CD4-positive, alpha-beta T cell treated with Interleukin-21 for 1 hour (primary cell): ENCODE results near the gene ABHD12.

Experiments
- DNase-seq: peaks from one replicate; pipeline ENCODE4 v3.0.0-alpha.2; 2020

Gene ABHD12

DNA sequence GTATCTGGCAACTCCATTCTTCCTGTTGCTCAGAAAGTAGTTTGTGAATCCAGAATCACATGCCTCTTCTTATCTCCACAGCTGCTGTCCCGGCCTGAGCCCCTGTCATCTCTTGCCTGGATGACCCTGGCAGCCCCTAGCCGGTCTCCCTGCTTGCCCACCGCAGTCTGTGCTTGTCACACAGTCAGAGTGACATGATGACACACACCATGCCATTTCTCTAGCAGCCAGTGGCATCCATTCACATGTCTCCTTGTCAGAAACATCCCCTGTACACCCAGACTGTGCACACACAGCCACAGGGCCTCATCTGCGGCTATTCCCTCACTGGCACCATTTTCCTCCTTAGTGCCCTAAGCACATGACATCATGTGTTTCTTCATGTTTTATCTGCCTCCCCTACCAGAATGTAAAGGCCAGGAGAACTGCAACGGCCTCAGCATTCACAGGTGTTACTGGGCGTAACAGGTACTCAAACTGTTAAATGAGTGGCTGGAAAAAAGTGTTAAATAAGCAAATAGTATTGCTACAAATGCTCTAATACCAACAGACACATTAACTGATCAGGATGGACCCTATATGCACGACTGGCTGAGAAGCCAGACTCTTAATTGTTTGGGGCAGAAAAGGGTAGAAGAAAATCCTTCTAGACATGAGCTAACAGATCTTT lies 9.6 kb downstream of the ABHD12 start:
- DNase-seq = no peak

- no peak for DNase-seq
Observed at GRCh38 chr20:25378884-25379733, 11.5 kb downstream of the ABHD12 start.

DNA sequence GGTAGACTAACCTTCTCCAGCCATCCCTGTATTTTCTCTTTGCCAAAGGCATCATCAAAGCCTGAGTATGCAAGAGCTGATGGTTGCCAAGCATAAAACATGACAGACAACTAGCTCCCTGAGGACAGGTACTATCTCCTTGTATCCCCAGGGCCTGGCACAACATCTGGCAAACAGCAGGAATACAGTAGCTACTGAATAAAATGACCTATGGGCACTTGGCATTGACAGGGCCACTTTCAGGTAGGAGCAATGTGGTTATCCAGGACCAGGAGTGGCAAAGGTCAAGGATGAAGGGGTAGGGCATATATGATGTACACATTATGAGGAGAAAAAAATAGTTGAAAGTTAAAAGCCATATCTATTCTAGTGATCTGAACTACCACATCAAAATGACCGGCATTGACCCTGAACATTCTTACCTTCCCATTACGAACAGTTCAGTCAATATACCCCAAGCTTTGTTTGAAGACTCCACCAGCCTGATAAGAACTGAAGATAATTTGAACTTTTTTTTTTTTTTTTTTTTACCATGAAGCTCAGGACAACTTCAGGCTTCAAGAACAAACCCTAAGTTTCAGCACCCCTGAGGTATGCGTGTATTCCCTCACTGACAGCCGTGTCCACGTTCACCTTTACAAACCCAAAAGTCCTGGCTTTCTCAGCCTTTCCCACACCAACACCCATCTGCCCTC lies 12.3 kb downstream of the ABHD12 start:
- no peak for DNase-seq

DNA sequence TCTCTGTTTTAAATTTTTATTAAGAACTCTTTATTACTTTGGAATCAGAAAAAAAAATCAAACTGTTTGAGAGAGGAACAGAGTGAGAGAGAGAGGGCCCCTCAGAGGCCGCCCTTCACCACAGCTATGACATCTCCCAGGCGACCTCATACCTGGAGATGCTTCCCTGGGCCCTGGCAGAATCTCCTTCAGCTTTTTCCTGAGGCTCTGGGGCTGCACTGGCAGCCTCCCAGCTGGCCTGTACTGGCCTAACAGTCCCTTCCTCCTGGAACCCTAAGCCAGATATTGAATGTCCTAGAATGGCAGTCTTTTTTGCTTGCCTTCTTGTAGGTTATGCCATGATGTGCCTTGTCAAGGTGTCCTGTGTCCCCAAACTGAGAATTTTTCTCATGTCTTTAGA lies 13.7 kb downstream of the ABHD12 start:
- no peak for DNase-seq

DNA sequence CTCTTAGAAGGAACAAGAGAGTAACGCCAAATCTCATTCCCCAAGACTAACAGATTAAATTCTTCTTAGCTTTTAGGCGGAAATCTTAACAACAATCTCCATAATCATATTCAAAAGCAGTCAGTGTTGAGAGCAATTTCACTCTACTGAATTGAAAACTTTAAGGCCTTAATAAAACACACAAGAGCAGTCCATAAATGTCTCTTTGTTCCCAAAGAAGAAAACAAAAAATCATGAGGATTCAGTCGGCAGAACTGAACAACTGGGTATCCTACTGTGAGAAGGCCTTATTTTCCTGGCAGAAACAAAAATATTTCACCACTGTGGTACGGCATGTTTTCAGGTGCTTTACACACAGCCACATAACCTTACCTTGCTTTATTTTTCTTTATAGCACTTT lies 14.4 kb downstream of the ABHD12 start:
- DNase-seq = no peak

DNA sequence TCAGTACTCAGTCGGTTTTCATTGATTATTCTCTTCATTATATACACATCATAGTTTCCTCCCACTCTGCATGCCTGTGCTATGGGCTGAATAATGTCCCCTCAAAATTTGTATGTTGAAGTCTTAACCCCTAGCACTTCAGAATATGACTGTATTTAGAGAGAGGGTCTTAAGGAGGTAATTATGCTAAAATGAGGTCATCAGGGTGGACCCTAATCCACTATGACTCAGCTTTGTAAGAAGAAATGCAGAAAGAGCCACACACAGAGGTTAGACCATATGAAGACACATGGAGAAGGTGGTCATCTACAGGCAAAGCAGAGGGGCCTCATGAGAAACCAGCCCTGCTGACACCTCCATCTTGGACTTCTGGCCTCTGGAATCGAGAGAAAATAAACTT lies 15.8 kb downstream of the ABHD12 start:
- no peak for DNase-seq

- DNase-seq = no peak
Observed at GRCh38 chr20:25372584-25373336, 17.9 kb downstream of the ABHD12 start.

GRCh38 chr20:25369971-25370370 lies 20.7 kb downstream of the ABHD12 start:
- no peak for DNase-seq

- DNase-seq = no peak
Observed at GRCh38 chr20:25369529-25369928, 21.1 kb downstream of the ABHD12 start.

DNA sequence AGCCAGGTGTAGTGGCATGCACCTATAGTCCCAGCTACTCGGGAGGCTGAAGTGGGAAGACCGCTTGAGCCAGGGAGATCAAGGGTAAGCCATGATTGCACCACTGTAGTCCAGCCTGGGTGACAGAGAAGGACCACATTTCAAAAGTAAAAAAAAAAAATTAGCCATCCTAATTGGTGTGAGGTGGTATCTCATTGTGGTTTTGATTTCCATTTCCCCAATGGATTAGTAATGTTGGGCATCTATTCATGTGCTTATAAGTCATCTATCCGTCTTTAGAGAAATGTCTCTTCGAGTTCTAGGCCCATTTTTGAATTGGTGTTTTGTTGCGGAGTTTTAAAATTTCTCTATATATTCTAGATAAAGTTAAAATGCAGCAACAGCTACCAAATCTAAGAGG lies 21.7 kb downstream of the ABHD12 start:
- no peak for DNase-seq

- no peak for DNase-seq
Observed at GRCh38 chr20:25368526-25368925, 22.1 kb downstream of the ABHD12 start.

DNA sequence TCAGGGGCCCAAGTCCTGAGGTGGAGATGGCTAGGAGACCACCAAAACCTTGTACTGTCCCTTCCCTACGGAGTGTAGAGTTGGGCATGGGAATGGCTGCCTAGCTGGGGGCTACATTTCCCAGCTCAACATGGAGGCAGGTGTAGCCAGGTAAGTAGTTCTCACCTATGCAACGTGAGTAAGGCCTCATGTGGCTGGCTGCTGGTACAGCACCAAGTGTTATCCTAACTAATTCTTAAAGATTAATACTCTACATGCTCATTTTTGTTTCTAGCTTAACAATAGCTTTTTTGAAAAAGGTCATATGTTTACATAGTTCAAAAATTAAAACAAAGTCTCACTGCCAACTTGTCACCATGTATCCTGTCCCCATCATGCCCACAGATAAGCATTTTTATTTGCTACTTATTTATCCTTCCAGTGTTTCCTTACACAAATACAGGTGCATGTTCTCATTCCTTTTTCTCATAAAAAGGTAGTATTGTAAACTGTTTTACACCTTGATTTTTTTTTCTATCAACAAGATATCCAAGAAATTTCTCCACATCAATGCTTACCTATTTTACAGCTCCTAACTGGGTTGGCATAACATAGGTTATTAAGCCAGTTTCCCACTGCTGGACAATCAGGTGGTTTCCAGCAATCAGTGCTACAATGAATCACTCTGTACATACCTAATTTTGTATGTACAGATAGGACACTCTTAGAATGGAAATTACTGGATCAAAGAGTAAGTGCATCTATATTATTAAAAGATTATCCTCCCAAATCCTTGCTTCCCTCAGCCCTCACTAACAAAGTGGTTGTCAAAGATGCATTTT lies 25.5 kb downstream of the ABHD12 start:
- no peak for DNase-seq

- no peak for DNase-seq
Observed at GRCh38 chr20:25364180-25364788, 26.4 kb downstream of the ABHD12 start.

- no peak for DNase-seq
Observed at GRCh38 chr20:25361287-25361683, 29.4 kb downstream of the ABHD12 start.

- DNase-seq = no peak
Observed at GRCh38 chr20:25360631-25361286, 29.9 kb downstream of the ABHD12 start.

DNA sequence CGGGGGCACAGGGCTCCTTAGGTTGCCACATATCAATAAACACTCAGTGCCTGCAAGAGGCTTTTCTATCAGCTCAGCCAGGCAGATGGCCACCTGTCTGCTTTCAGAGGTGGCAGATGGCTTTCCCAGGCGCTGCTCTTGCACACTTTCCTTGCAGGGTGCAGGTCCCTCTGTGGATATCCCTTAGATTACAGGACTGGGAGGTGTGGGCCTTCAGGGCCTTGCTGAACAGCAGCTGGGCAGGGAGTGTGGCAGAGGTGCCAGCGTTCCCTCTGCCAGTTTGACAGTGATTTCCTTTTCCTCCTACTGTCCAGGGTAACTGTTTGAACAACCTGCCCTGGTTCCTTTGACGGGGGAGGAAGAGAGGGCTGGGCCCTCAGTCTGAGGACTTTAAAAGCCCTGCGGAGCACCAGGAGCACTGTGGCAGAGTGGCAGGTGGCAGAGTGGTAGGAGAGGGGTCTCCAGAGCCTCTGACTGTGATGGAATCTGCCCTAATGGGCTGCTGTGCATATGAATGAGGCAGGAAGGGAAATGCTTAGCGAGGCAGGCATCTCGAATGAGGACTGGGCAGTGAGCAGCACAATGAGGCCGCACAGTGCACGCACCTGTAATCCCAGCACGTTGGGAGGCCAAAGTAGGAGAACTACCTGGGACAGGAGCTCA lies 34.2 kb downstream of the ABHD12 start:
- no peak for DNase-seq

DNA sequence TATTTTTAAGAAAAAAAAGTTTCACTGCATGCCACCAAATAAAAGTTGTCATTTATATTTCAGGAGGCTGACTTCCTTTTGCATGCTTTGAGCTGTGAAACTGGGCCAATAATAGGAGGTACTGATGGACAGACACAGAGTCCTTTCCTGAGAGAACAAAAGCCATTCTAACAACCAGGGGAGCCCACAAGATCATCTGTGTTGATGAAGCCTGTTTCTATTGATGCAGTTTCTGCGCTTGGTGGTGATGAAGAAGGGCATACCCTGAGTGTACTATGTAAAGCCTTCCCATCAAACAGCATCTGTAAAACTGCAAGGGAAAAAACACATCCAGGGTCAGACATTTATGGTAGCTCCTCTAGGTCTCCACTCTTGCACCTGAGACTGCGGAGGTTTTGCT lies 34.8 kb downstream of the ABHD12 start:
- DNase-seq = no peak

- DNase-seq = no peak
Observed at GRCh38 chr20:25355011-25355595, 35.5 kb downstream of the ABHD12 start.

DNA sequence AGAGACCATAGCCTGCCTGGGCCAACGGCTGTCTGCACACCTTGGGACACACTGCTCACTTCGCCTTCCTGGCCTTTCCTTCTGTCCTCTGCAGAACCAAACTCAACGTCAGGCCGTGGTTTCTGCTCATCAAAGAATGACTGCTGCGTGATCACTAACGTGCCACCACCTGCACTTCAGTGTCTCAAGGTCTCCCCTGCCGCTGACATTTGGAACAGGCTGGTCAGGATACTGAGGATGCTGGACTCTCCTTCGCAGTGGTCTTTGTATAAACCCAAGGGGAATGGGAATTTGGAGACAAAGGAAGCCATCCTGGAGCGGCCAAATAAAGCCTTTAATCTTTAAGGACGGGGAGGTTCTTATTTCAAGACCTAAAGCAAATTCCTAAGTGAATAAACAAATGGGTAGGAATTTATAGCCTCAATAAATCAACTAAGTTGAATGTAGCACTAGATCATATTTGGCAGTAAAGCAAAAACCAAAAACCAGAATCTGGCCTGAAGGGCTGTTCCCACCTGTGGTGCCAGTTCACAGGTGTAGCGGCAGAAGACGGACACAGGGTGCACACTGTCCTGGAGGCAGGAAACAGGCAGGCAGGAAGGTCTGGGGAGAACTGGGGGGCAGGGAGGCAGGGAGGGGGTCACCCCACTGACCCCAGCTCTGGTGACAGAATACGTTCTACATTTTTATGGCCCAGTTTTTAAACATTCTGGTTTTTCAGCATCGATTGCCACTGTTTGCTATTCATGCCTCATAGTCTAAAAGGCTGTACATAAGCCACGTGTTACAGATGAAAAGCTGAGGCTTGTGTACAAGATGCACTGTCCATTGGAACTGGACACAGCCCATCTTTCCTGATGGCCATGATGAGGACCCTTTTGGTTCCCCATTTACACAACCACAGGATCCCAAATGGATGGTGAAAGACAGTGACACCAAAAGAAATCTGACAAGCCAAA lies 36.6 kb downstream of the ABHD12 start:
- DNase-seq = no peak
